GM13977 (cell line): ENCODE data around the gene SYNPO2L.

Source experiments
- DNase-seq: peaks from one replicate; pipeline ENCODE4 v3.0.0; 2012; ENCODE audit warnings: low spot score
- in situ Hi-C: fragments of 300-500 bp; cut with MboI; formaldehyde crosslinking; loops from one replicate; pipeline ENCODE4 v1.12.0; 2022; ENCODE audit warnings: low sequenced_read_pairs, low pct_unique_long_range_greater_than_20kb, mixed read lengths, inconsistent platforms; ENCODE audit not compliant: unreplicated experiment
- TF ChIP-seq, protein P1 (sequence below): IDR thresholded peaks from 2 replicates; pipeline ENCODE4 v1.5.1; 2012; ENCODE audit warnings: mild to moderate bottlenecking, control low read depth; ENCODE audit not compliant: insufficient read depth; ENCODE audit errors: extremely low read depth, missing control alignments

The SYNPO2L gene

DNA sequence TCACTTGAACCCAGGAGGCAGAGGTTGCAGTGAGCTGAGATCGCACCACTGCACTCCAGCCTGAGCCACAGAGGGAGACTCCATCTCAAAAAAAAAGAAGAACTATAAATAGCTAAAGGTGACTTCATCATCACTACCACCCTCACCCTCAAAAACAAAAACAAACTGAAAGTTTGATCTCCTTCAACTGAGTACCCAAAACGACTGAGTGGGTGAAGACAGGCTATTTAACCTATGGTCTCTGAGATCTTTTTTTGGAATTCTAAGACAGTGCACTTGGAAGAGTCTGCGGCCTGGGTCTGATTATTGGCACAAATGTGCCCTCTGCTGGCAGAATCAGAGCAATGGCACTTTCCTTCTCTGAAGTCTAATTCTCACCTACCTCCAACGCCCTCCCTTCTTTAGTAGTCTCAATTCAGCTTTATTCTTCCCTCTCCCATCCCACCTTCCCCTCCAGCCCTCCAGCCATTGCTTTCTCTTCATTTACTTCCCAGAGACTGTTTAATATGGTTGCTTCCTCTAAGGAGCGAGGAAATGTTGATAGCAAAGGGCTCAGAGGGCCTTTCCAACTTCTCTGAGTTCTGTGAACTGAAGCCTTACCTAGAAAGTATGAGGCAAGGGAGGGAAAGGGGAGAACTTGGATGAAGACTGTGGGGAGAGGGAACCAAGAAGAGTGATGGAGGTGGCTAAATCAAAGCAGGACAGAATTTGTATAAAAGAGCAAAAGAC, 11.7 kb downstream of the SYNPO2L start:
- in situ Hi-C loops: loop anchor here (5.0 to 25.0 kb wide), 2 partner anchors 107 to 382 kb away; partner anchors contain the start of gene MRPS16
- TF ChIP-seq, protein P1, sequence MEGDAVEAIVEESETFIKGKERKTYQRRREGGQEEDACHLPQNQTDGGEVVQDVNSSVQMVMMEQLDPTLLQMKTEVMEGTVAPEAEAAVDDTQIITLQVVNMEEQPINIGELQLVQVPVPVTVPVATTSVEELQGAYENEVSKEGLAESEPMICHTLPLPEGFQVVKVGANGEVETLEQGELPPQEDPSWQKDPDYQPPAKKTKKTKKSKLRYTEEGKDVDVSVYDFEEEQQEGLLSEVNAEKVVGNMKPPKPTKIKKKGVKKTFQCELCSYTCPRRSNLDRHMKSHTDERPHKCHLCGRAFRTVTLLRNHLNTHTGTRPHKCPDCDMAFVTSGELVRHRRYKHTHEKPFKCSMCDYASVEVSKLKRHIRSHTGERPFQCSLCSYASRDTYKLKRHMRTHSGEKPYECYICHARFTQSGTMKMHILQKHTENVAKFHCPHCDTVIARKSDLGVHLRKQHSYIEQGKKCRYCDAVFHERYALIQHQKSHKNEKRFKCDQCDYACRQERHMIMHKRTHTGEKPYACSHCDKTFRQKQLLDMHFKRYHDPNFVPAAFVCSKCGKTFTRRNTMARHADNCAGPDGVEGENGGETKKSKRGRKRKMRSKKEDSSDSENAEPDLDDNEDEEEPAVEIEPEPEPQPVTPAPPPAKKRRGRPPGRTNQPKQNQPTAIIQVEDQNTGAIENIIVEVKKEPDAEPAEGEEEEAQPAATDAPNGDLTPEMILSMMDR: peak; percentile 74
- peak; percentile 77 for DNase-seq

DNA sequence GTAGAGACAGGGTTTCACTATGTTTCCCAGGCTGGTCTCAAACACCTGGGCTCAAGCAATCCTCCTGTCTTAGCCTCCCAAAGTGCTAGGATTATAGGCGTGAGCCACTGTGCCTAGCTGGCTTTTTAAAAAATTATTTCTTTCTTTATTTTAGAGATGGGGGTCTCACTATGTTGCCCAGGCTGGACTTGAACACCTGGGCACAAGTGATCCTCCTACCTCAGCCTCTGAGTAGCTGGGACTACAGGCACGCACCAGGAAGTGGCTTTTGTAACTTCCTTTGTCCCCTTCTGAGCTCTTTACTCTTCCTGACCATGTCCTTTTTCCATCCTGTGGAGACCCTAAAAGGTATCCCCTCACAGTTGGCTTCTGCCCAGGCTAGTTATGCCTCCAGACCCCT, 12.5 kb downstream of the SYNPO2L start:
- TF ChIP-seq, protein P1: no peak
- DNase-seq: no peak
- in situ Hi-C loops: loop anchor here (5.0 to 25.0 kb wide), 2 partner anchors 106 to 381 kb away; partner anchors contain the start of gene MRPS16

DNA sequence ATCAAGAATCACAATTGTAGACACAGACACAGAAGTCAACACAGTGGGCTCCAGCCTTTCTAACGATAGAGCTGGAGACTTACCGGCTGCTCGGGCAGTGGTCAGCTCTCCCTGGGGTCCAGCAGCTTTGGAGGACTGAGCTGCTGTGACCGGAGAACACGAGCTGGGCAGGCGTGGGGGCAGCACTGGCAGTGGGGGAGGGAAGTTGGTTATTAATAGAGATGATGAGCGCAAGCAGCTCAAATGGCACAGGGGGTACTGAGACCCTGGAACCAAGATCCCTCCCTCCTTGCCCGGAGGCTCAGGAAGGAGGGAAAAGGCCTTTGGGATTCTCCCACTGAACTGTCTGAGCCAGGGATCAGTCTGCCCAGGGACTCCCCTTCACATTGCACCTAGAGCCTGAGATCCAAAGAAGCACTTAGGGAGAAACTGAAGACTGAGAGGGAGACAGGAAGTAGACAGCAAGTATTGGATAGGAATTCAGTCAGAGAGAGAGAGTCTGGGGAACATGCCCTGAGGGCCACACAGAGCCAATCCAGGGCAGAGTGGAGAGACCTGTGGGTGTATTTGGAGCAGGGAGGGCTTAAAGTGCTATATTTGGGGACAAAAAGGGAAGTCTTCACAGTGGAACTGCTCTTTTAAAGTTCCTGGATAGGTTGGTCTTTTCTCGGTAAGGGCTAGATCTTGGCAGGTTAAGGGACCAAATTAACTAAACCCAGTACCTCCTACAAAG, 14.3 kb downstream of the SYNPO2L start, which contains the start of gene MYOZ1:
Gene MYOZ1, minus strand, starts transcription at position 147 of the 733 bp plus-strand sequence. CDS start 1,457 bp downstream, outside the sequence.
- TF ChIP-seq, protein P1: no peak
- in situ Hi-C loops: loop anchor here (5.0 to 25.0 kb wide), 2 partner anchors 104 to 379 kb away; partner anchors contain the start of gene MRPS16
- DNase-seq: no peak

DNA sequence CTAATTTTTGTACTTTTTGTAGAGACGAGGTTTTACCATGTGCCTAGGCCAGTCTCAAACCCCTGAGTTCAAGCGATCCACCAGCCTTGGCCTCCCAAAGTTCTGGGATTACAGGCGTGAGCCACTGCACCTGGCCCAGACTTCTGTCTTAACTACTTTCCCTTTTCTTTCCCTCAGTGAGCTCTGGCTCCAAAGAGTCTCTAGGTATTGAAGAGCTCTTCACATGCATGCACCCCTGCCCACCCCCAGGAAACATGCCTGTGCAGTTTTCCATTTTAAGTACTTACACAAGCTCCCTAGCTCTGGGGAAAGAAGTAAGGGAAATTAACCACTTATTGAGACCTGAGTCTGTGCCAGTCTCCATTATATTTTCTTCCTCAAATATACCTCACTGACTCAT, 16.5 kb downstream of the SYNPO2L start:
- TF ChIP-seq, protein P1: no peak
- DNase-seq: no peak
- in situ Hi-C loops: loop anchor here (25.0 kb wide), 1 partner anchor 377 kb away; the partner anchor contains the start of gene MRPS16

DNA sequence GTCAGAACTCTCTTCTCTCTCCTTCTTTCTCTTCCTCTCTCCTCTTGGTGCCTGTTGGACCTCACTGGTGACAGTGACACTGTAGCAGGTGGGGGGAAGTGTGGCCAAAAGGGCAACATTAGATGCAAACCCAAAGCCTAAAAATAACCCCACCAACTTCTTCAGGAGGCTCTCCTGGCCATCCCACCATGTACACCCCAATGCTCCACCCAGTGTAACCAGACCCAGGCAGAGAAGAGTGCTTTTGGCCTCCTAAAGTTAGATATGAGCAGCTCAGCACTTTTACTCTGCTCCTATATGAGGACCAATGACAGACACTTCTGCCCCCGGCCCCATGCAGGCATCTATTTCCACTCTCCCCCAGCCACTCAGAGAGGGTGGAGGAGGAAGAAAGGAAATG, 20.0 kb downstream of the SYNPO2L start:
- TF ChIP-seq, protein P1: no peak
- no peak for DNase-seq
- in situ Hi-C loops: loop anchor here (25.0 kb wide), 1 partner anchor 373 kb away; the partner anchor contains the start of gene MRPS16

DNA sequence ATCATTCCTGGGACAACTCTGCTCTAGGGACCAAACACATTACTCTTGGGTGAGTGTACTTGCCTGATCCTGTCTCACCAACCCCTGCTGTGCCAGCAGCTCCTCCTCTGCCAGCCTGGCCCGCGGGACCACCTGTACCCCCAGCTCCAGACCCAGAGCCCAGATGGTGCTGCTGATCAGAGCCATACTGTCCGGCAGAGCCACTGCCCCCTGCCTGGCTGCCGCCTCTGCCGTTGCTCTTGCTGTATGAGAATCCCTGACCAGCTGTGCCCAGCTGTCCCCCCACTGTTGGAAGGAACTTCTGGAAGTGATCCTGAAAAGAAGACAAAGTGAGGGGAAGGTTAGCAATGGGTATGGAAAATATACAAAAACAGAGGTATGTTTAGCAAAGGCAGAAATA, 21.4 kb downstream of the SYNPO2L start:
- TF ChIP-seq, protein P1: no peak
- in situ Hi-C loops: loop anchor here (25.0 kb wide), 1 partner anchor 372 kb away; the partner anchor contains the start of gene MRPS16
- no peak for DNase-seq
